K562 (cell line): ENCODE measurements around the gene TTC33. TPM values are rescaled to one million over a fixed set of nuclear protein-coding genes. Genes with fewer than 3 reads are reported as not detected.

Source experiments
- ATAC-seq: fragments of 200-7000 bp; cut with Tn5 transposase; 3 replicates; pipeline ENCODE4 v1.9.1; 2020; ENCODE audit warnings: moderate library complexity
- BruUV-seq: library from RNA; stranded (reverse); fragments of 400-500 nt; replicated peaks from 2 replicates; lab custom pipeline; 2021; lab: Mats Ljungman, UMichigan
- CTCF ChIA-PET: fragments of 300-600 bp; formaldehyde crosslinking; extraction: SDS; loops from one replicate; lab custom pipeline; 2021; ENCODE audit warnings: low intra/inter-chr PET ratio; lab: Yijun Ruan, JAX
- POLR2A ChIA-PET: fragments of 300-600, 350-650 bp; sonication (Branson Sonifier 250); formaldehyde crosslinking; extraction: SDS; loops from one replicate; lab custom pipeline; 2021; ENCODE audit warnings: antibody characterized with exemption, inconsistent platforms; lab: Yijun Ruan, JAX
- DNase-seq, 4 experiments: peaks; one replicate each; pipeline versions ENCODE4 v3.0.0 to v3.0.0-alpha.2; 2011 to 2018; ENCODE audit warnings: low spot score in 3 of 4, mixed read lengths in 3 of 4; ENCODE audit errors: extremely low read depth in 1 of 4
- FAIRE-seq: peaks from 2 replicates; lab custom pipeline; 2011; peaks lifted over from hg19 to GRCh38; lab: Jason Lieb, UNC
- H2AFZ ChIP-seq: 2 replicates; pipeline ENCODE4 v1.6.0; 2011; ENCODE audit warnings: low read depth, low read length, control low read depth, inconsistent platforms
- H3K27ac ChIP-seq: fragments of 200-600 bp; 3 replicates; pipeline ENCODE4 v1.8.0; 2011; ENCODE audit warnings: low read depth, mild to moderate bottlenecking, control low read depth, inconsistent platforms, low read length, moderate library complexity, mixed read lengths; ENCODE audit errors: extremely low read depth
- H3K27me3 ChIP-seq, 2 experiments: fragments of 300-600 bp in 1 of 2; 2 replicates in 1 of 2; 3 replicates in 1 of 2; pipeline versions ENCODE4 v1.6.0 to v1.8.0; 2011; ENCODE audit warnings: inconsistent platforms in 2 of 2, low read length in 2 of 2, mild to moderate bottlenecking in 1 of 2, mixed read lengths in 1 of 2, moderate library complexity in 1 of 2; ENCODE audit not compliant: control insufficient read depth in 2 of 2, insufficient read depth in 2 of 2
- H3K36me3 ChIP-seq: fragments of 300-600 bp; 3 replicates; pipeline ENCODE4 v1.8.0; 2011; ENCODE audit warnings: mild to moderate bottlenecking, low read length, inconsistent platforms; ENCODE audit not compliant: control insufficient read depth, insufficient read depth
- H3K4me1 ChIP-seq, 2 experiments: fragments of 200-600 bp in 1 of 2; replicated peaks in 1 of 2; 2 replicates in 1 of 2; 3 replicates in 1 of 2; pipeline versions ENCODE4 v1.5.1 to v1.8.0; 2011; ENCODE audit warnings: inconsistent platforms in 2 of 2, low read length in 2 of 2, mild to moderate bottlenecking in 1 of 2, mixed read lengths in 1 of 2, moderate library complexity in 1 of 2; ENCODE audit not compliant: control insufficient read depth in 2 of 2, insufficient read depth in 2 of 2
- H3K4me2 ChIP-seq: 2 replicates; pipeline ENCODE4 v1.6.1; 2011; ENCODE audit warnings: low read length, control low read depth, inconsistent platforms, mixed read lengths; ENCODE audit not compliant: insufficient read depth
- H3K4me3 ChIP-seq: fragments of 200-600 bp; sonication (generic), shearing (Covaris generic); 2 replicates; pipeline ENCODE4 v1.5.1; 2016; ENCODE audit warnings: control low read depth, inconsistent platforms
- H3K79me2 ChIP-seq: fragments of 200-600 bp; 3 replicates; pipeline ENCODE4 v1.8.0; 2011; ENCODE audit warnings: low read length, inconsistent platforms; ENCODE audit not compliant: control insufficient read depth, insufficient read depth
- H3K9ac ChIP-seq, 2 experiments: 2 replicates each; pipeline versions ENCODE4 v1.6.0 to v1.6.1; 2011; ENCODE audit warnings: low read depth in 2 of 2, low read length in 2 of 2, control low read depth in 1 of 2, inconsistent platforms in 1 of 2, mild to moderate bottlenecking in 1 of 2, mixed read lengths in 1 of 2; ENCODE audit not compliant: insufficient read depth in 1 of 2
- H3K9me1 ChIP-seq: one replicate; pipeline ENCODE4 v1.6.0; 2011; ENCODE audit warnings: inconsistent platforms, mild to moderate bottlenecking, low read length, moderate library complexity; ENCODE audit not compliant: control insufficient read depth, insufficient read depth
- H3K9me3 ChIP-seq: replicated peaks from 2 replicates; pipeline ENCODE4 v1.5.1; 2011; ENCODE audit warnings: low read depth, low read length, inconsistent platforms; ENCODE audit not compliant: control insufficient read depth, insufficient read depth
- H4K20me1 ChIP-seq: replicated peaks from 2 replicates; pipeline ENCODE4 v1.6.1; 2011; ENCODE audit warnings: low read length, inconsistent platforms, mixed read lengths; ENCODE audit not compliant: control insufficient read depth, insufficient read depth
- KLF13 ChIP-seq: fragments of 450-650 bp; IDR thresholded peaks from 2 replicates; pipeline ENCODE4 v1.6.1; 2016; ENCODE audit warnings: missing genetic modification characterization, low read depth, mild to moderate bottlenecking, missing compliant biosample characterization, moderate library complexity, borderline replicate concordance
- PRMT5 ChIP-seq: sonication (generic); formaldehyde crosslinking; IDR thresholded peaks from 2 replicates; pipeline ENCODE4 v1.5.0; 2020; ENCODE audit warnings: missing genetic modification reagents
- RBM15 ChIP-seq: fragments of 200-400 bp; formaldehyde crosslinking; IDR thresholded peaks from 2 replicates; pipeline ENCODE4 v1.6.1; 2018; ENCODE audit warnings: mild to moderate bottlenecking, low read length, moderate library complexity; ENCODE audit not compliant: insufficient read depth
- SMAD3 ChIP-seq: fragments of 450-650 bp; formaldehyde crosslinking; conservative IDR thresholded peaks from 2 replicates; pipeline ENCODE4 v1.4.0; 2020; ENCODE audit warnings: mild to moderate bottlenecking
- SMARCA5 ChIP-seq: fragments of 450-650 bp; IDR thresholded peaks from 2 replicates; pipeline ENCODE4 v1.6.1; 2016
- STAG1 ChIP-seq: sonication (generic); formaldehyde crosslinking; IDR thresholded peaks from 2 replicates; pipeline ENCODE4 v1.5.0; 2020; ENCODE audit warnings: missing genetic modification reagents, borderline replicate concordance
- ZKSCAN8 ChIP-seq: fragments of 200-800 bp; sonication (Bioruptor generic); IDR thresholded peaks from 2 replicates; pipeline ENCODE4 v1.6.1; 2016; ENCODE audit warnings: missing genetic modification characterization, missing compliant biosample characterization
- ZNF764 ChIP-seq: fragments of 250-450 bp; sonication (Bioruptor Pico); IDR thresholded peaks from 2 replicates; pipeline ENCODE4 v1.4.0; 2020; ENCODE audit warnings: low read depth, mild to moderate bottlenecking, moderate library complexity
- WGBS: fragments of 100-300 bp; shearing (Covaris generic); methylation state at CpG from one replicate; pipeline ENCODE4 v1.1.6; 2016; ENCODE audit warnings: low coverage, mixed read lengths; ENCODE audit not compliant: insufficient coverage; ENCODE audit errors: missing lambda C conversion rate; 5-methylcytosine and 5-hydroxymethylcytosine counted together
- in situ Hi-C: fragments of 300-500 bp; cut with MboI; formaldehyde crosslinking; loops from 4 replicates; pipeline ENCODE4 v1.15.0; 2018; ENCODE audit warnings: inconsistent platforms, mixed read lengths
- intact Hi-C: fragments of 100-400 bp; cut with micrococcal nuclease; formaldehyde crosslinking; loops from 2 replicates; pipeline ENCODE4 v1.14.2; 2022
- polyA plus RNA-seq, 8 experiments: library from polyadenylated mRNA; depleted of rRNA in 4 of 8; stranded (reverse) in 5 of 8; unstranded in 3 of 8; fragments of >200 nt; fragmentation: Nextera tagmentation in 2 of 8; fragmentation: Illumina TruSeq in 1 of 8; extraction: Ambion mirVana in 2 of 8; extraction: Trizol in 1 of 8; gene quantifications; 2 replicates each; pipeline versions ENCODE4 v1.2.1 to v1.2.3, GENCODE V29; 2011 to 2014; ENCODE audit warnings: inconsistent platforms in 1 of 8, missing spikeins in 1 of 8
- total RNA-seq, 7 experiments: library from RNA; depleted of rRNA in 6 of 7; stranded (reverse); fragments of >200 nt in 6 of 7; fragmentation: Illumina TruSeq in 2 of 7; extraction: Trizol in 2 of 7; gene quantifications; 2 replicates each; pipeline versions ENCODE4 v1.2.1 to v1.2.3, GENCODE V29; 2011 to 2021; ENCODE audit warnings: low replicate concordance in 1 of 7
- TF ChIP-seq, protein P1 (sequence below): fragments of 450-650 bp; formaldehyde crosslinking; IDR thresholded peaks from 2 replicates; pipeline ENCODE4 v1.4.0; 2020; ENCODE audit warnings: mild to moderate bottlenecking, mixed read lengths
- TF ChIP-seq, protein P2 (sequence below), 2 experiments: fragments of 450-650 bp; formaldehyde crosslinking in 1 of 2; IDR thresholded peaks; 2 replicates each; pipeline versions ENCODE4 v1.4.0 to v1.6.1; 2014 to 2020; ENCODE audit warnings: mild to moderate bottlenecking in 2 of 2, borderline replicate concordance in 1 of 2, low read depth in 1 of 2
- TF ChIP-seq, protein P3 (sequence below): fragments of 450-650 bp; IDR thresholded peaks from 2 replicates; pipeline ENCODE4 v1.6.1; 2014; ENCODE audit warnings: low read depth, mild to moderate bottlenecking, moderate library complexity, borderline replicate concordance

Gene TTC33
- total and polyA plus RNA-seq, 9 of the 15 experiments (the other 6 are each of a cell fraction or from before 2014, with no cell fraction given): 11.5 to 24.9 (median 21.1) TPM

GRCh38 chr5:40674661-40675235 is 81.0 kb downstream of the TTC33 start:
- no peaks in the 10 kb centered on the region for H4K20me1 ChIP-seq
- intact Hi-C loops (no loop called here), in situ Hi-C loops (loop anchor here (25.0 kb wide), 1 partner anchor 737 kb away; no protein-coding TSS in a partner anchor)
- no peak for ATAC-seq
- CTCF ChIA-PET: no interaction called here
- no peak for DNase-seq
- no peaks in the 10 kb centered on the region for H3K9me1 ChIP-seq
- H2AFZ ChIP-seq: no peak overlapping the region
- no peaks in the 10 kb centered on the region for H3K9me3 ChIP-seq
- H3K4me1 ChIP-seq: peaks cover 0 to 8% of the 10 kb centered on the region in 2 experiments; a peak in 2 of 5 replicates
- peaks cover 0 to 14% of the 10 kb centered on the region in 2 experiments; a peak in 4 of 5 replicates for H3K27me3 ChIP-seq
- H3K79me2 ChIP-seq: no peaks in the 10 kb centered on the region
- H3K36me3 ChIP-seq: no peaks in the 10 kb centered on the region
- H3K9ac ChIP-seq: no peak overlapping the region
- no TSS peak for BruUV-seq
- no peak overlapping the region for H3K4me3 ChIP-seq
- FAIRE-seq: no peak
- no peak overlapping the region for H3K27ac ChIP-seq
- 1% methylated on average over 6 of the region's 6 CpGs for WGBS
- POLR2A ChIA-PET: no interaction called here
- no peak overlapping the region for H3K4me2 ChIP-seq
- TF ChIP-seq, protein P1, sequence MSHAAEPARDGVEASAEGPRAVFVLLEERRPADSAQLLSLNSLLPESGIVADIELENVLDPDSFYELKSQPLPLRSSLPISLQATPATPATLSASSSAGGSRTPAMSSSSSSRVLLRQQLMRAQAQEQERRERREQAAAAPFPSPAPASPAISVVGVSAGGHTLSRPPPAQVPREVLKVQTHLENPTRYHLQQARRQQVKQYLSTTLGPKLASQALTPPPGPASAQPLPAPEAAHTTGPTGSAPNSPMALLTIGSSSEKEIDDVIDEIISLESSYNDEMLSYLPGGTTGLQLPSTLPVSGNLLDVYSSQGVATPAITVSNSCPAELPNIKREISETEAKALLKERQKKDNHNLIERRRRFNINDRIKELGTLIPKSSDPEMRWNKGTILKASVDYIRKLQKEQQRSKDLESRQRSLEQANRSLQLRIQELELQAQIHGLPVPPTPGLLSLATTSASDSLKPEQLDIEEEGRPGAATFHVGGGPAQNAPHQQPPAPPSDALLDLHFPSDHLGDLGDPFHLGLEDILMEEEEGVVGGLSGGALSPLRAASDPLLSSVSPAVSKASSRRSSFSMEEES: no peak
- TF ChIP-seq, protein P2, sequence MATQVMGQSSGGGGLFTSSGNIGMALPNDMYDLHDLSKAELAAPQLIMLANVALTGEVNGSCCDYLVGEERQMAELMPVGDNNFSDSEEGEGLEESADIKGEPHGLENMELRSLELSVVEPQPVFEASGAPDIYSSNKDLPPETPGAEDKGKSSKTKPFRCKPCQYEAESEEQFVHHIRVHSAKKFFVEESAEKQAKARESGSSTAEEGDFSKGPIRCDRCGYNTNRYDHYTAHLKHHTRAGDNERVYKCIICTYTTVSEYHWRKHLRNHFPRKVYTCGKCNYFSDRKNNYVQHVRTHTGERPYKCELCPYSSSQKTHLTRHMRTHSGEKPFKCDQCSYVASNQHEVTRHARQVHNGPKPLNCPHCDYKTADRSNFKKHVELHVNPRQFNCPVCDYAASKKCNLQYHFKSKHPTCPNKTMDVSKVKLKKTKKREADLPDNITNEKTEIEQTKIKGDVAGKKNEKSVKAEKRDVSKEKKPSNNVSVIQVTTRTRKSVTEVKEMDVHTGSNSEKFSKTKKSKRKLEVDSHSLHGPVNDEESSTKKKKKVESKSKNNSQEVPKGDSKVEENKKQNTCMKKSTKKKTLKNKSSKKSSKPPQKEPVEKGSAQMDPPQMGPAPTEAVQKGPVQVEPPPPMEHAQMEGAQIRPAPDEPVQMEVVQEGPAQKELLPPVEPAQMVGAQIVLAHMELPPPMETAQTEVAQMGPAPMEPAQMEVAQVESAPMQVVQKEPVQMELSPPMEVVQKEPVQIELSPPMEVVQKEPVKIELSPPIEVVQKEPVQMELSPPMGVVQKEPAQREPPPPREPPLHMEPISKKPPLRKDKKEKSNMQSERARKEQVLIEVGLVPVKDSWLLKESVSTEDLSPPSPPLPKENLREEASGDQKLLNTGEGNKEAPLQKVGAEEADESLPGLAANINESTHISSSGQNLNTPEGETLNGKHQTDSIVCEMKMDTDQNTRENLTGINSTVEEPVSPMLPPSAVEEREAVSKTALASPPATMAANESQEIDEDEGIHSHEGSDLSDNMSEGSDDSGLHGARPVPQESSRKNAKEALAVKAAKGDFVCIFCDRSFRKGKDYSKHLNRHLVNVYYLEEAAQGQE (IDR thresholded peaks at IDR 0.05; ENCODE audit: borderline replicate concordance): no peak
- TF ChIP-seq, protein P2 (CRISPR knock-in tag; IDR thresholded peaks at IDR 0.05; ENCODE audit: low read depth): no peak
- TF ChIP-seq, protein P3, sequence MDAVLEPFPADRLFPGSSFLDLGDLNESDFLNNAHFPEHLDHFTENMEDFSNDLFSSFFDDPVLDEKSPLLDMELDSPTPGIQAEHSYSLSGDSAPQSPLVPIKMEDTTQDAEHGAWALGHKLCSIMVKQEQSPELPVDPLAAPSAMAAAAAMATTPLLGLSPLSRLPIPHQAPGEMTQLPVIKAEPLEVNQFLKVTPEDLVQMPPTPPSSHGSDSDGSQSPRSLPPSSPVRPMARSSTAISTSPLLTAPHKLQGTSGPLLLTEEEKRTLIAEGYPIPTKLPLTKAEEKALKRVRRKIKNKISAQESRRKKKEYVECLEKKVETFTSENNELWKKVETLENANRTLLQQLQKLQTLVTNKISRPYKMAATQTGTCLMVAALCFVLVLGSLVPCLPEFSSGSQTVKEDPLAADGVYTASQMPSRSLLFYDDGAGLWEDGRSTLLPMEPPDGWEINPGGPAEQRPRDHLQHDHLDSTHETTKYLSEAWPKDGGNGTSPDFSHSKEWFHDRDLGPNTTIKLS: no peak
- TF ChIP-seq SMAD3: no peak
- TF ChIP-seq STAG1 (CRISPR knock-in tag): no peak
- TF ChIP-seq KLF13: no peak
- TF ChIP-seq SMARCA5: no peak
- TF ChIP-seq ZKSCAN8 (CRISPR knock-in tag): no peak
- no peak for TF ChIP-seq PRMT5
- no peak for TF ChIP-seq ZNF764 (CRISPR knock-in tag)
- TF ChIP-seq RBM15: no peak
